22Rv1 (cell line): ENCODE data around the gene VWA8.
"Not testable (repeated sequence)": the region's sequence is repeated elsewhere in the genome, so short reads cannot be mapped to it uniquely, and the experiment has no call there.

ENCODE experiments used
- H3K27ac ChIP-seq: fragments of 450-650 bp; 2 replicates; pipeline ENCODE4 v1.5.1; 2017
- CTCF ChIP-seq: fragments of 450-650 bp; IDR thresholded peaks from 2 replicates; pipeline ENCODE4 v1.5.1; 2017; ENCODE audit warnings: mild to moderate bottlenecking
- ZFX ChIP-seq: fragments of 450-650 bp; IDR thresholded peaks from 2 replicates; pipeline ENCODE4 v1.6.1; 2017; ENCODE audit warnings: antibody characterized with exemption, borderline replicate concordance

Gene VWA8

DNA sequence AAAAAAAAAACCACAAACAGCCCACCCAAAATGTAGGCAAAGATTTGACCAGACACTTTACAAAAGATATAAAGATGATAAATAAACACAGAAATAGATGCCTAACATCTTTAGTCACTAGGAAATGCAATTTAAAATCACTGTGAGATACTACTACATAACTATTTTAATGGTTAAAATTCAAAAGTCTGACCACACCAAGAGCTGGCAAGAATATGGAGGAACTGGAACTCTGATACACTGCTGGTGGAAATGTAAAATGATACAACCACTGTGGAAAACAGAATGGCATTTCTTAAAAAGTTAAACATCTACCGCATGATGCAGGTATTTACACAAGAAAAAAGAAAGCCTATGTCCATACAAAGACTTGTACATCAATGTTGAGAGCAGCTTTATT, 26.8 kb downstream of the VWA8 start:
- H3K27ac ChIP-seq: no peak overlapping the region
- TF ChIP-seq CTCF (no peak), ZFX (no peak)

DNA sequence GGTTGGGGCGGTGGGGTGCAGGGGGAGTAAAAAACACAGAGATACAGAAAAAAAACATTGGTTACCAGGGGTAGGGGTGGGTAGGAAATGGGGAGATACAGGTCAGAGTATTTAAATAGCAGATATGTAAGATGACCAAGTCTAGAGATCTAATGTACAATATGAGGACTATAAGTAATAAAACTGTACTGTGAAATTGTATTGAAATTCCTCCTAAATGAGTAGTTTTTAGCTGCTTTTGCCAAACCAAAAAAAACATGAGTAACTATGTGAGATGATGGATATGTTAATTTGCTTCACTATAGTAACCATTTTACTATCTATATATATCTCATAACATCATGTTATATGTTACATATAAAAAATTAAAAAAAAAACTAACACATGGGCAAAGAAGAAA, 29.6 kb downstream of the VWA8 start:
- TF ChIP-seq ZFX (no peak), CTCF (no peak)
- no peak overlapping the region for H3K27ac ChIP-seq

DNA sequence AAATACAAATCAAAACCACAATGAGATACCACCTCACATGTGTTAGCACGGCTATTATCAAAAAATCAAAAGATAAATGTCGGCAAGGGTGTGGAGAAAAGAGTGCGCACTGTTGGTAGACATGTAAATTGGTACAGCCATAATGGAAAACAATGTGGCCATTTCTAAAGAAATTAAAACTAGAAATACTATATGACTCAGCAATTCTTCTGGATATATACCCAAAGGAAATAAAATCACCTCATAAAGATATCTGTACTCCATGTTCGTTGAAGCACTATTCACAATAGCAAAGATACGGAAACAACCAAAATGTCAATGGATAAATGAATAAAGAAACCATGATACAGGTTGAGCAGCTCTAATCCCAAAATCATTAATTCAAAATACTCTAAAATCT, 30.8 kb downstream of the VWA8 start:
- TF ChIP-seq ZFX (no peak), CTCF (no peak)
- no peak overlapping the region for H3K27ac ChIP-seq

- H3K27ac ChIP-seq: no peak overlapping the region
- TF ChIP-seq ZFX (no peak), CTCF (no peak)
These were observed 32.6 kb downstream of the VWA8 start for GRCh38 chr13:41928323-41928722.

GRCh38 chr13:41925014-41925413, 35.9 kb downstream of the VWA8 start:
- no peak for TF ChIP-seq ZFX
- no peak for TF ChIP-seq CTCF
- no peak overlapping the region for H3K27ac ChIP-seq

DNA sequence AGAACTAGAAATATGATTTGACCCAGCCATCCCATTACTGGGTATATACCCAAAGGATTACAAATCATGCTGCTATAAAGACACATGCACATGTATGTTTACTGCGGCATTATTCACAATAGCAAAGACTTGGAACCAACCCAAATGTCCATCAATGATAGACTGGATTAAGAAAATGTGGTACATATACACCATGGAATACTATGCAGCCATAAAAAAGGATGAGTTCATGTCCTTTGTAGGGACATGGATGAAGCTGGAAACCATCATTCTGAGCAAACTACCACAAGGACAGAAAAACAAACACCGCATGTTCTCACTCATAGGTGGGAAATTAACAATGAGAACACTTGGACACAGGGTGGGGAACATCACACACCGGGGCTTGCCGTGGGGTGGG, 38.0 kb downstream of the VWA8 start:
- not testable (repeated sequence) for H3K27ac ChIP-seq

DNA sequence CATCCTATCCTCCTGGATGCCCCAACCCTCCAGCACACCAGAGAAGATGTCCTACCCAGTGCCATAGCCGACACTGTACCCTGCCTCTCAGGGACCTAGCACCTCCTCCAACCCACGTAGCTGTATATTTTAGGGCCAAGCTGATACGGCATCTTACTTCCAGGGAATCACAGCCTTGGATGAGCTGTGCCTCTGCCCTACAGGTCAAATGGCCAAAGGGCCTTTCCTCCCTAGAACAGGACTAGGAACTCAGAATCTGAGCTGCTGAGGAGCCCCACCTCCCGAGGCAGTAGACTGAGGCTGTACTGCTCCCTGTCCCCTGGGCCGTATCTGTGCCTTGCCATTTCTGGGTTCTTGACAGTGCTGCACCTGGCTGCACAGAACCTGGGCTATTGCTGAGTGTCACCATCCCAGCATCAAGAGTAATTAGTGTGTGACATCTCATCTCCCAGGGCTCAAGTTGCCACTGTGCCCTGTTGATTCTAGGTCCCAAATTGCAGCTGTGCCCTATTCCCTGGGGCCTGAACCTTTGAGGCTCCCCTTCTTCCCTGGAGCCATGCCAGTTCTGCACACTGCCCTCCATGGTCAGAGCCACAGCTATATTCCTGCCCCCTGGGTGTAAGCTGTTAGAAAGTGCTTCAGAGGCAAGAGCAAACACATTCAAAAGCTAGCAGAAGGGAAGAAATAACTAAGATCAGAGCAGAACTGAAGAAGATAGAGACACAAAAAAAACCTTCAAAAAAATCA, 41.0 kb downstream of the VWA8 start:
- H3K27ac ChIP-seq: no peak overlapping the region
- TF ChIP-seq ZFX: no peak
- TF ChIP-seq CTCF: no peak
